ENCODE results near the gene XKR7.
A peak's percentile ranks its signal among the peaks of the same experiment; 100 is the strongest.
"Not testable (repeated sequence)": the region's sequence is repeated elsewhere in the genome, so short reads cannot be mapped to it uniquely, and the experiment has no call there.

The XKR7 gene

GRCh38 chr20:32018269-32019155 is 50.6 kb downstream of the XKR7 start:
- peak; percentile 75 for DNase-seq

GRCh38 chr20:32019156-32019510 is 51.2 kb downstream of the XKR7 start:
- DNase-seq: no peak

- DNase-seq: no peak
Measured at GRCh38 chr20:32019563-32020463, 51.9 kb downstream of the XKR7 start.

GRCh38 chr20:32021091-32021490 is 53.1 kb downstream of the XKR7 start:
- DNase-seq: no peak

GRCh38 chr20:32024683-32025295 is 56.8 kb downstream of the XKR7 start:
- DNase-seq: no peak

- no peak for DNase-seq
Measured at GRCh38 chr20:32027643-32028042, 59.7 kb downstream of the XKR7 start.

GRCh38 chr20:32028647-32029372 is 60.9 kb downstream of the XKR7 start:
- no peak for DNase-seq

GRCh38 chr20:32029561-32029960 is 61.6 kb downstream of the XKR7 start:
- DNase-seq: no peak

GRCh38 chr20:32031007-32031958 is 63.3 kb downstream of the XKR7 start:
- DNase-seq: peak; percentile 67

- no peak for DNase-seq
Measured at GRCh38 chr20:32033316-32033715, 65.4 kb downstream of the XKR7 start.

GRCh38 chr20:32033721-32034120 is 65.8 kb downstream of the XKR7 start:
- not testable (repeated sequence) for DNase-seq

GRCh38 chr20:32034581-32035425 is 66.9 kb downstream of the XKR7 start:
- DNase-seq: no peak

- DNase-seq: no peak
Measured at GRCh38 chr20:32035426-32035779, 67.5 kb downstream of the XKR7 start.

GRCh38 chr20:32036252-32036651 is 68.3 kb downstream of the XKR7 start:
- no peak for DNase-seq

GRCh38 chr20:32036716-32037485 is 69.0 kb downstream of the XKR7 start:
- no peak for DNase-seq

GRCh38 chr20:32037929-32038328 is 70.0 kb downstream of the XKR7 start:
- DNase-seq: no peak

- no peak for DNase-seq
Measured at GRCh38 chr20:32040142-32040953, 72.4 kb downstream of the XKR7 start.

GRCh38 chr20:32045999-32046398 is 78.0 kb downstream of the XKR7 start:
- DNase-seq: no peak

GRCh38 chr20:32050324-32050841 is 82.4 kb downstream of the XKR7 start:
- no peak for DNase-seq
